SH-SY5Y (cell line): Measurements from ENCODE around the gene PPM1M.
A peak's percentile ranks its signal among the peaks of the same experiment; 100 is the strongest.

Source experiments
- GATA2 ChIP-seq: IDR thresholded peaks from 2 replicates; pipeline ENCODE4 v1.6.1; 2011; ENCODE audit warnings: mild to moderate bottlenecking, low read depth, low read length
- GATA3 ChIP-seq: IDR thresholded peaks from 2 replicates; pipeline ENCODE4 v1.6.1; 2011; ENCODE audit warnings: low read depth, mild to moderate bottlenecking, low read length, moderate library complexity

GRCh38 chr3:52216585-52217408, 28.8 kb upstream of the PPM1M start:
- TF ChIP-seq GATA3 (no peak), GATA2 (0 out of 2 replicates have a peak, but pooled peaks have one; percentile 32)
